Measurements from ENCODE around the gene SLC7A10.
A peak's percentile ranks its signal among the peaks of the same experiment; 100 is the strongest.

- no peak for TF ChIP-seq POLR2A (IDR thresholded peaks at IDR 0.05)
- TF ChIP-seq CTCF (IDR thresholded peaks at IDR 0.05): peak in 1 of 3 experiments; percentile 12
Observed at GRCh38 chr19:33208904-33209849, 16.5 kb downstream of the SLC7A10 start.

Measured in testis (tissue), 2 donors.